Measurements from ENCODE around the gene PLPP6. TPM values are rescaled to one million over a fixed set of nuclear protein-coding genes. Genes with fewer than 3 reads are reported as not detected.
A peak's percentile ranks its signal among the peaks of the same experiment; 100 is the strongest.

The PLPP6 gene
- total RNA-seq, 1 experiment from 2014 or later, result 10.5 TPM

GRCh38 chr9:4686112-4686511 is 24.0 kb downstream of the PLPP6 start:
- in situ Hi-C loops (cut with HindIII; ENCODE audit: low sequenced_read_pairs), result no loop called here
- no peak for DNase-seq (ENCODE audit: low spot score)

GRCh38 chr9:4686584-4686983 is 24.5 kb downstream of the PLPP6 start:
- in situ Hi-C loops (cut with HindIII; ENCODE audit: low sequenced_read_pairs), result no loop called here
- no peak for DNase-seq (ENCODE audit: low spot score)

GRCh38 chr9:4689021-4689420 is 26.9 kb downstream of the PLPP6 start:
- in situ Hi-C loops (cut with HindIII; ENCODE audit: low sequenced_read_pairs), result no loop called here
- DNase-seq (ENCODE audit: low spot score), result peak; percentile 32

- DNase-seq (ENCODE audit: low spot score), result no peak
- in situ Hi-C loops (cut with HindIII; ENCODE audit: low sequenced_read_pairs), result no loop called here
These were observed 27.6 kb downstream of the PLPP6 start for GRCh38 chr9:4689687-4690104.

GRCh38 chr9:4690144-4690543 is 28.1 kb downstream of the PLPP6 start:
- in situ Hi-C loops (cut with HindIII; ENCODE audit: low sequenced_read_pairs), result no loop called here

GRCh38 chr9:4691795-4692194 is 29.7 kb downstream of the PLPP6 start:
- in situ Hi-C loops (cut with HindIII; ENCODE audit: low sequenced_read_pairs), result no loop called here

More at GRCh38 chr9:4690144-4690543, 28.1 kb downstream of the PLPP6 start:
- no peak for DNase-seq (ENCODE audit: low spot score)

GRCh38 chr9:4700091-4700490 is 38.0 kb downstream of the PLPP6 start:
- in situ Hi-C loops (cut with HindIII; ENCODE audit: low sequenced_read_pairs), result no loop called here
- DNase-seq (ENCODE audit: low spot score), result no peak

More at GRCh38 chr9:4691795-4692194, 29.7 kb downstream of the PLPP6 start:
- DNase-seq (ENCODE audit: low spot score), result no peak

- in situ Hi-C loops (cut with HindIII; ENCODE audit: low sequenced_read_pairs), result no loop called here
- DNase-seq (ENCODE audit: low spot score), result no peak
These were observed 38.8 kb downstream of the PLPP6 start for GRCh38 chr9:4700932-4701331.

- in situ Hi-C loops (cut with HindIII; ENCODE audit: low sequenced_read_pairs), result no loop called here
- DNase-seq (ENCODE audit: low spot score), result no peak
These were observed 39.4 kb downstream of the PLPP6 start for GRCh38 chr9:4701526-4701925.

- no peak for DNase-seq (ENCODE audit: low spot score)
- in situ Hi-C loops (cut with HindIII; ENCODE audit: low sequenced_read_pairs), result no loop called here
These were observed 42.0 kb downstream of the PLPP6 start for GRCh38 chr9:4704129-4704528.

- no peak for DNase-seq (ENCODE audit: low spot score)
- in situ Hi-C loops (cut with HindIII; ENCODE audit: low sequenced_read_pairs), result no loop called here
These were observed 43.9 kb downstream of the PLPP6 start for GRCh38 chr9:4706021-4706420.

- no peak for DNase-seq (ENCODE audit: low spot score)
- in situ Hi-C loops (cut with HindIII; ENCODE audit: low sequenced_read_pairs), result no loop called here
These were observed 45.0 kb downstream of the PLPP6 start for GRCh38 chr9:4706971-4707622.

- no peak for DNase-seq (ENCODE audit: low spot score)
- in situ Hi-C loops (cut with HindIII; ENCODE audit: low sequenced_read_pairs), result no loop called here
These were observed 47.3 kb downstream of the PLPP6 start for GRCh38 chr9:4709380-4709779.

- DNase-seq (ENCODE audit: low spot score), result no peak
- in situ Hi-C loops (cut with HindIII; ENCODE audit: low sequenced_read_pairs), result no loop called here
These were observed 51.8 kb downstream of the PLPP6 start for GRCh38 chr9:4713849-4714248.

- in situ Hi-C loops (cut with HindIII; ENCODE audit: low sequenced_read_pairs), result no loop called here
- no peak for DNase-seq (ENCODE audit: low spot score)
These were observed 52.3 kb downstream of the PLPP6 start for GRCh38 chr9:4714266-4715016.

Other genes starting within 250 kb of the PLPP6 start
- 1.8 and 2.6 TPM in 2 replicates for gene SLC1A1, start 171.8 kb upstream of the PLPP6 start, total RNA-seq (2014; rRNA removed; shearing (Covaris generic))
- 0.34 and 0.80 TPM in 2 replicates for gene SPATA6L, start 4.2 kb downstream of the PLPP6 start, total RNA-seq (2014; rRNA removed; shearing (Covaris generic))
- 10.7 and 20.7 TPM in 2 replicates for gene CDC37L1, start 17.3 kb downstream of the PLPP6 start, total RNA-seq (2014; rRNA removed; shearing (Covaris generic))
- gene AK3, start 78.9 kb downstream of the PLPP6 start, total RNA-seq (2014; rRNA removed; shearing (Covaris generic)), result 67.9 and 71.6 TPM in 2 replicates
- gene RCL1, start 130.7 kb downstream of the PLPP6 start, total RNA-seq (2014; rRNA removed; shearing (Covaris generic)), result 21.2 and 27.4 TPM in 2 replicates

Measured in G401 (cell line).